Activated naive CD4-positive, alpha-beta T cell treated with anti-CD3 and anti-CD28 coated beads, Interleukin-2, amount 50 U/mL, for 72 hours (primary cell): ENCODE results near the gene STYXL2. TPM values are rescaled to one million over a fixed set of nuclear protein-coding genes. Genes with fewer than 3 reads are reported as not detected.

ENCODE experiments used
- ATAC-seq, 2 donors: fragments of 150-1000 bp; cut with Tn5 transposase; 2 replicates each; pipeline ENCODE4 v1.10.0; 2021; ENCODE audit warnings: mild to moderate bottlenecking in 2 of 2, moderate library complexity in 2 of 2
- DNase-seq, 2 donors: peaks; one replicate each; pipeline ENCODE4 v3.0.0; 2021 to 2022; ENCODE audit warnings: low spot score in 2 of 2
- H3K27ac Mint-ChIP-seq, 2 donors: one replicate each; pipeline ENCODE4 v1.8.0; 2022; ENCODE audit warnings: mild to moderate bottlenecking in 2 of 2, mixed read lengths in 2 of 2
- H3K36me3 Mint-ChIP-seq, 2 donors: one replicate each; pipeline ENCODE4 v1.8.0; 2022; ENCODE audit warnings: mixed read lengths in 2 of 2
- H3K9me3 Mint-ChIP-seq, 2 donors: one replicate each; pipeline ENCODE4 v1.8.0; 2022; ENCODE audit warnings: mixed read lengths in 2 of 2
- total RNA-seq, 2 donors: library from RNA; stranded (reverse); gene quantifications; one replicate each; pipeline ENCODE4 v1.2.3, GENCODE V29; 2022

The STYXL2 gene
- total RNA-seq, 2 donors from 2014 or later = not detected

GRCh38 chr1:167068761-167069160 is 25.1 kb upstream of the STYXL2 start:
- H3K36me3 Mint-ChIP-seq = no peaks in the 10 kb centered on the region

GRCh38 chr1:167071286-167071685 is 22.6 kb upstream of the STYXL2 start:
- H3K36me3 Mint-ChIP-seq = no peaks in the 10 kb centered on the region
- DNase-seq = peak in 1 of 2 donors; percentile 37
- H3K27ac Mint-ChIP-seq = no peak overlapping the region
- H3K9me3 Mint-ChIP-seq = peaks cover 0 to 6% of the 10 kb centered on the region in 2 donors
- ATAC-seq = no peak

More at GRCh38 chr1:167068761-167069160, 25.1 kb upstream of the STYXL2 start:
- Mint-ChIP-seq H3K9me3 (no peaks in the 10 kb centered on the region), H3K27ac (no peak overlapping the region)
- DNase-seq (peak in 1 of 2 donors; percentile 49), ATAC-seq (no peak)

- Mint-ChIP-seq H3K36me3 (no peaks in the 10 kb centered on the region), H3K9me3 (peaks cover 0 to 6% of the 10 kb centered on the region in 2 donors), H3K27ac (peak overlapping the region in 1 of 2 donors; percentile 6)
- no peak for DNase-seq
- ATAC-seq = peak in 1 of 2 donors; percentile 59
Observed at GRCh38 chr1:167076136-167076710, 17.7 kb upstream of the STYXL2 start.

GRCh38 chr1:167077128-167077867 is 16.6 kb upstream of the STYXL2 start:
- Mint-ChIP-seq H3K36me3 (no peaks in the 10 kb centered on the region), H3K9me3 (peaks cover 0 to 6% of the 10 kb centered on the region in 2 donors), H3K27ac (peak overlapping the region; percentile 18 to 20)
- ATAC-seq (no peak), DNase-seq (no peak)

GRCh38 chr1:167077868-167078210 is 16.0 kb upstream of the STYXL2 start:
- no peak overlapping the region for H3K27ac Mint-ChIP-seq
- peaks cover 0 to 6% of the 10 kb centered on the region in 2 donors for H3K9me3 Mint-ChIP-seq
- no peaks in the 10 kb centered on the region for H3K36me3 Mint-ChIP-seq
- ATAC-seq = no peak
- DNase-seq = no peak

GRCh38 chr1:167081594-167082156 is 12.2 kb upstream of the STYXL2 start:
- DNase-seq = no peak
- no peaks in the 10 kb centered on the region for H3K36me3 Mint-ChIP-seq
- no peaks in the 10 kb centered on the region for H3K9me3 Mint-ChIP-seq
- H3K27ac Mint-ChIP-seq = no peak overlapping the region
- ATAC-seq = no peak

GRCh38 chr1:167082511-167083027 is 11.3 kb upstream of the STYXL2 start:
- Mint-ChIP-seq H3K36me3 (no peaks in the 10 kb centered on the region), H3K27ac (peak overlapping the region in 1 of 2 donors; percentile 17)
- ATAC-seq = no peak

GRCh38 chr1:167083066-167083665 is 10.7 kb upstream of the STYXL2 start:
- ATAC-seq = no peak
- no peak for DNase-seq
- Mint-ChIP-seq H3K36me3 (no peaks in the 10 kb centered on the region), H3K9me3 (no peaks in the 10 kb centered on the region), H3K27ac (no peak overlapping the region)

More at GRCh38 chr1:167082511-167083027, 11.3 kb upstream of the STYXL2 start:
- DNase-seq = no peak
- no peaks in the 10 kb centered on the region for H3K9me3 Mint-ChIP-seq

GRCh38 chr1:167083871-167084270 is 10.0 kb upstream of the STYXL2 start:
- Mint-ChIP-seq H3K36me3 (no peaks in the 10 kb centered on the region), H3K9me3 (no peaks in the 10 kb centered on the region), H3K27ac (no peak overlapping the region)
- DNase-seq (no peak), ATAC-seq (no peak)

GRCh38 chr1:167084757-167085156 is 9.1 kb upstream of the STYXL2 start:
- peaks cover 5% of the 10 kb centered on the region in 2 donors for H3K9me3 Mint-ChIP-seq
- DNase-seq = no peak
- no peak overlapping the region for H3K27ac Mint-ChIP-seq
- H3K36me3 Mint-ChIP-seq = peaks cover 0 to 7% of the 10 kb centered on the region in 2 donors
- ATAC-seq = peak; percentile 60 to 73

- Mint-ChIP-seq H3K9me3 (peaks cover 5% of the 10 kb centered on the region in 2 donors), H3K27ac (no peak overlapping the region), H3K36me3 (peaks cover 6 to 7% of the 10 kb centered on the region in 2 donors)
- DNase-seq = no peak
- no peak for ATAC-seq
Observed at GRCh38 chr1:167086033-167086432, 7.8 kb upstream of the STYXL2 start.

- no peak overlapping the region for H3K27ac Mint-ChIP-seq
- peaks cover 6 to 7% of the 10 kb centered on the region in 2 donors for H3K36me3 Mint-ChIP-seq
- H3K9me3 Mint-ChIP-seq = peaks cover 5% of the 10 kb centered on the region in 2 donors
- ATAC-seq (no peak), DNase-seq (no peak)
Observed at GRCh38 chr1:167086768-167087167, 7.1 kb upstream of the STYXL2 start.

- peaks cover 5% of the 10 kb centered on the region in 2 donors for H3K9me3 Mint-ChIP-seq
- peak overlapping the region in 1 of 2 donors; percentile 83 for H3K27ac Mint-ChIP-seq
- DNase-seq (no peak), ATAC-seq (no peak)
- H3K36me3 Mint-ChIP-seq = peaks cover 6 to 7% of the 10 kb centered on the region in 2 donors
Observed at GRCh38 chr1:167088746-167089417, 5.0 kb upstream of the STYXL2 start.

GRCh38 chr1:167089939-167090313 is 3.9 kb upstream of the STYXL2 start:
- H3K27ac Mint-ChIP-seq = peak overlapping the region; percentile 83 to 87
- peak in 1 of 2 donors; percentile 32 for ATAC-seq
- H3K36me3 Mint-ChIP-seq = peaks cover 6 to 7% of the 10 kb centered on the region in 2 donors

GRCh38 chr1:167090314-167090942 is 3.4 kb upstream of the STYXL2 start, which contains the start of gene GPA33:
GPA33 (minus strand) TSS chr1:167090377; CDS start chr1:167090287, 90 bp downstream.
- peaks cover 6 to 7% of the 10 kb centered on the region in 2 donors for H3K36me3 Mint-ChIP-seq
- peak within 1 kb of the TSS; percentile 83 to 87 for H3K27ac Mint-ChIP-seq
- H3K9me3 Mint-ChIP-seq = peaks cover 5% of the 10 kb centered on the region in 2 donors
- ATAC-seq = peak; percentile 80 to 90
- no peak for DNase-seq

More at GRCh38 chr1:167089939-167090313, 3.9 kb upstream of the STYXL2 start:
- H3K9me3 Mint-ChIP-seq = peaks cover 5% of the 10 kb centered on the region in 2 donors
- DNase-seq = no peak

- ATAC-seq (no peak), DNase-seq (no peak)
- no peak overlapping the region for H3K27ac Mint-ChIP-seq
- peaks cover 6 to 7% of the 10 kb centered on the region in 2 donors for H3K36me3 Mint-ChIP-seq
- peaks cover 5% of the 10 kb centered on the region in 2 donors for H3K9me3 Mint-ChIP-seq
Observed at GRCh38 chr1:167092653-167093052, 1.2 kb upstream of the STYXL2 start.
